GM23248 (cell line): ENCODE data around the gene SUMO4.

ENCODE experiments used
- EZH2 ChIP-seq: fragments of 200-600 bp; sonication (generic); IDR thresholded peaks from 2 replicates; pipeline ENCODE4 v1.6.1; 2018; ENCODE audit warnings: antibody characterized with exemption, mild to moderate bottlenecking; ENCODE audit not compliant: insufficient read depth, poor library complexity, severe bottlenecking
- EZH2phosphoT487 ChIP-seq: fragments of 200-600 bp; sonication (generic); IDR thresholded peaks from 2 replicates; pipeline ENCODE4 v1.6.1; 2018; ENCODE audit warnings: antibody characterized with exemption, moderate library complexity, mild to moderate bottlenecking, low read depth; ENCODE audit not compliant: insufficient read depth

GRCh38 chr6:149385998-149386646 is 13.9 kb upstream of the SUMO4 start:
- TF ChIP-seq EZH2, result no peak
- TF ChIP-seq EZH2phosphoT487, result no peak
